Uterus (tissue), 2 donors: ENCODE measurements around the gene ZNF581.

Experiments
- POLR2A ChIP-seq, 2 donors: fragments of 450-650 bp; IDR thresholded peaks; one replicate each; pipeline ENCODE4 v1.6.1; 2016; ENCODE audit warnings: antibody characterized with exemption in 2 of 2, mild to moderate bottlenecking in 1 of 2, moderate library complexity in 1 of 2
- TF ChIP-seq, protein P1 (sequence below), 4 experiments: fragments of 200-600 bp in 2 of 4; fragments of 450-650 bp in 2 of 4; sonication (generic) in 2 of 4; IDR thresholded peaks; one replicate each; pipeline ENCODE4 v1.5.1; 2016 to 2019; ENCODE audit warnings: antibody characterized with exemption in 4 of 4, mild to moderate bottlenecking in 2 of 4, moderate library complexity in 1 of 4

DNA sequence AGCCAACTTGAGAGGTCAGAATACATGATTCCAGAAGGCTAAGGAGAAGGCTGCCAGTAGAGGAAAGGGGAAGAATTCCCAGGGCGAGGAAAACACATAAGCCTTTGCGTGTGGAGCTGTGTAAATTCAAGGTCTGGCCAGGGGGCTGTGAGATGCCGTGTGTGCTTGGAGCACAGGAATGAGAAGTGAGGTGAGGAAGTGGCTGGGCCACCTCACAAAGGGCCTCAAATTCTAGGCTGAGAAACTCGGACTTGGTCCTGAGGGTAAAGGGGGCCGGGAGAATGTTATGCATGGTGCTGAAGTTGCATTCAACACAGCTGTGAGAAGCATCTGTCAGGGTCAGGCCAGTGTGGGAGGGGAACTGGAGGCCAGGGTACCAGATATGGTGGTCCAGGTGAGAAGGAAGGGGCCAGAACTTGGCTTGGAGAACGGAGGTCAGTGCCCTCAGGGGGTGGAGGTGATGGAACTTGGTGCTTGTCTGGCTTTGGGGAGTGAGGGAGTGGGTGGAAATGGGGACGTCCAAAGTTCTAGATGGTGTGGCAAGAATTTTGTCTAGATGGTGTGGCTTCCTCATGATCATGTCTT, 7.5 kb upstream of the ZNF581 start:
- TF ChIP-seq, protein P1, sequence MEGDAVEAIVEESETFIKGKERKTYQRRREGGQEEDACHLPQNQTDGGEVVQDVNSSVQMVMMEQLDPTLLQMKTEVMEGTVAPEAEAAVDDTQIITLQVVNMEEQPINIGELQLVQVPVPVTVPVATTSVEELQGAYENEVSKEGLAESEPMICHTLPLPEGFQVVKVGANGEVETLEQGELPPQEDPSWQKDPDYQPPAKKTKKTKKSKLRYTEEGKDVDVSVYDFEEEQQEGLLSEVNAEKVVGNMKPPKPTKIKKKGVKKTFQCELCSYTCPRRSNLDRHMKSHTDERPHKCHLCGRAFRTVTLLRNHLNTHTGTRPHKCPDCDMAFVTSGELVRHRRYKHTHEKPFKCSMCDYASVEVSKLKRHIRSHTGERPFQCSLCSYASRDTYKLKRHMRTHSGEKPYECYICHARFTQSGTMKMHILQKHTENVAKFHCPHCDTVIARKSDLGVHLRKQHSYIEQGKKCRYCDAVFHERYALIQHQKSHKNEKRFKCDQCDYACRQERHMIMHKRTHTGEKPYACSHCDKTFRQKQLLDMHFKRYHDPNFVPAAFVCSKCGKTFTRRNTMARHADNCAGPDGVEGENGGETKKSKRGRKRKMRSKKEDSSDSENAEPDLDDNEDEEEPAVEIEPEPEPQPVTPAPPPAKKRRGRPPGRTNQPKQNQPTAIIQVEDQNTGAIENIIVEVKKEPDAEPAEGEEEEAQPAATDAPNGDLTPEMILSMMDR (IDR thresholded peaks at IDR 0.05): no peak
- no peak for TF ChIP-seq POLR2A (IDR thresholded peaks at IDR 0.05)
